Measurements from ENCODE around the gene DNAJA4.

DNA sequence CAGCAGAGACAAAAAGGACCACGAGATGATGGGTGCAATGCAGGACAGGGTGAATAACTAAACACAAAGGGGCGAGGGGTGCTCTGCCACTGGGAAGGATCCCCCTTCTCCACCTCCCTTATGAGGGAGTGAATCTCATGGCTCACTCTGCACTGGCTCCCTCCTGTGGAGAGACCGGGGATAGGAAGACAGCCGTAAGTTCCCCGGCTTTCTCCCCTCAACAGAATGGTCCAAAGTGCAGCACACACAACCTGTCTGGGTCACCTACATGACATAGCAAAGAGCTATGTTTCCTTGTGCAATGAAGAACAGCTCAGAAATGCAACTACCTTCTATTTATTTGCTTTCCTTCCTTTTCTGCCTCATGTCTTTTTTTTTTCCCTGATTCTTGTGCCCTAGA, 22.2 kb upstream of the DNAJA4 start:
- TF ChIP-seq, protein P1, sequence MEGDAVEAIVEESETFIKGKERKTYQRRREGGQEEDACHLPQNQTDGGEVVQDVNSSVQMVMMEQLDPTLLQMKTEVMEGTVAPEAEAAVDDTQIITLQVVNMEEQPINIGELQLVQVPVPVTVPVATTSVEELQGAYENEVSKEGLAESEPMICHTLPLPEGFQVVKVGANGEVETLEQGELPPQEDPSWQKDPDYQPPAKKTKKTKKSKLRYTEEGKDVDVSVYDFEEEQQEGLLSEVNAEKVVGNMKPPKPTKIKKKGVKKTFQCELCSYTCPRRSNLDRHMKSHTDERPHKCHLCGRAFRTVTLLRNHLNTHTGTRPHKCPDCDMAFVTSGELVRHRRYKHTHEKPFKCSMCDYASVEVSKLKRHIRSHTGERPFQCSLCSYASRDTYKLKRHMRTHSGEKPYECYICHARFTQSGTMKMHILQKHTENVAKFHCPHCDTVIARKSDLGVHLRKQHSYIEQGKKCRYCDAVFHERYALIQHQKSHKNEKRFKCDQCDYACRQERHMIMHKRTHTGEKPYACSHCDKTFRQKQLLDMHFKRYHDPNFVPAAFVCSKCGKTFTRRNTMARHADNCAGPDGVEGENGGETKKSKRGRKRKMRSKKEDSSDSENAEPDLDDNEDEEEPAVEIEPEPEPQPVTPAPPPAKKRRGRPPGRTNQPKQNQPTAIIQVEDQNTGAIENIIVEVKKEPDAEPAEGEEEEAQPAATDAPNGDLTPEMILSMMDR (IDR thresholded peaks at IDR 0.05; ENCODE audit: control extremely low read depth in 1 of 3, insufficient read depth in 1 of 3, low read depth in 1 of 3, low read length in 3 of 3), result peak; percentile 67 to 79 (median 72)
- TF ChIP-seq, protein P2, sequence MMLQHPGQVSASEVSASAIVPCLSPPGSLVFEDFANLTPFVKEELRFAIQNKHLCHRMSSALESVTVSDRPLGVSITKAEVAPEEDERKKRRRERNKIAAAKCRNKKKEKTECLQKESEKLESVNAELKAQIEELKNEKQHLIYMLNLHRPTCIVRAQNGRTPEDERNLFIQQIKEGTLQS (IDR thresholded peaks at IDR 0.05; ENCODE audit: insufficient read depth, low read depth, low read length), result no peak
- TF ChIP-seq POLR2AphosphoS5 (IDR thresholded peaks at IDR 0.05; ENCODE audit: low read depth, low read length), result no peak
- TF ChIP-seq RAD21 (IDR thresholded peaks at IDR 0.05 in 1 of 2, conservative IDR thresholded peaks at IDR 0.05 in 1 of 2; ENCODE audit: low read depth in 2 of 2, low read length in 2 of 2), result peak; percentile 60 to 68
- TF ChIP-seq, protein P3, sequence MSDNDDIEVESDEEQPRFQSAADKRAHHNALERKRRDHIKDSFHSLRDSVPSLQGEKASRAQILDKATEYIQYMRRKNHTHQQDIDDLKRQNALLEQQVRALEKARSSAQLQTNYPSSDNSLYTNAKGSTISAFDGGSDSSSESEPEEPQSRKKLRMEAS (IDR thresholded peaks at IDR 0.05), result no peak
- TF ChIP-seq SRF (IDR thresholded peaks at IDR 0.05; ENCODE audit: low read depth, low read length), result no peak
- no peak for TF ChIP-seq POLR2A (IDR thresholded peaks at IDR 0.05; ENCODE audit: control extremely low read depth in 1 of 2, low read depth in 2 of 2, low read length in 2 of 2)
- no peak for TF ChIP-seq EZH2 (IDR thresholded peaks at IDR 0.05; ENCODE audit: low read depth, low read length, severe bottlenecking)
- no peak for TF ChIP-seq RFX5 (IDR thresholded peaks at IDR 0.05; ENCODE audit: borderline replicate concordance, low read depth, low read length)
- TF ChIP-seq FOSL1 (IDR thresholded peaks at IDR 0.05; ENCODE audit: insufficient read depth, low read depth, low read length), result no peak
- TF ChIP-seq ZNF274 (IDR thresholded peaks at IDR 0.05; ENCODE audit: borderline replicate concordance, extremely low read depth, low read length), result no peak
- no peak for TF ChIP-seq CEBPB (IDR thresholded peaks at IDR 0.05; ENCODE audit: low read depth, low read length)
- no peak for TF ChIP-seq TEAD4 (IDR thresholded peaks at IDR 0.05; ENCODE audit: low read depth, low read length)
